Small intestine (tissue), 7 donors: ENCODE results near the gene ST7. TPM values are rescaled to one million over a fixed set of nuclear protein-coding genes. Genes with fewer than 3 reads are reported as not detected.

ENCODE experiments used
- DNase-seq, 2 donors: peaks; one replicate each; pipeline versions ENCODE4 v3.0.0 to v3.0.0-alpha.2; 2013
- FAIRE-seq: peaks from 2 replicates; lab custom pipeline; 2012; peaks lifted over from hg19 to GRCh38; lab: Jason Lieb, UNC
- H3K27ac ChIP-seq, 3 donors: one replicate each; pipeline ENCODE4 v1.5.1; 2013; ENCODE audit warnings: low read length in 2 of 3, mild to moderate bottlenecking in 2 of 3, control low read depth in 1 of 3, inconsistent platforms in 1 of 3, low read depth in 1 of 3, moderate library complexity in 1 of 3
- H3K27me3 ChIP-seq, 3 donors: one replicate each; pipeline ENCODE4 v1.6.1; 2013; ENCODE audit warnings: low read length in 3 of 3, inconsistent platforms in 1 of 3; ENCODE audit not compliant: control insufficient read depth in 3 of 3, insufficient read depth in 3 of 3
- H3K36me3 ChIP-seq, 3 donors: one replicate each; pipeline ENCODE4 v1.6.1; 2013; ENCODE audit warnings: low read length in 3 of 3, inconsistent platforms in 1 of 3, low read depth in 1 of 3, mild to moderate bottlenecking in 1 of 3, moderate library complexity in 1 of 3; ENCODE audit not compliant: control insufficient read depth in 3 of 3, insufficient read depth in 2 of 3
- H3K4me1 ChIP-seq, 3 donors: one replicate each; pipeline ENCODE4 v1.6.1; 2013; ENCODE audit warnings: low read length in 2 of 3, inconsistent platforms in 1 of 3, low read depth in 1 of 3, mild to moderate bottlenecking in 1 of 3, moderate library complexity in 1 of 3; ENCODE audit not compliant: control insufficient read depth in 3 of 3, insufficient read depth in 2 of 3
- H3K4me3 ChIP-seq, 3 donors: one replicate each; pipeline ENCODE4 v1.5.1; 2013; ENCODE audit warnings: low read length in 3 of 3, control low read depth in 1 of 3, inconsistent platforms in 1 of 3, low read depth in 1 of 3, mild to moderate bottlenecking in 1 of 3, moderate library complexity in 1 of 3
- H3K9me3 ChIP-seq, 2 donors: one replicate each; pipeline ENCODE4 v1.6.1; 2013; ENCODE audit warnings: low read depth in 1 of 2, low read length in 1 of 2; ENCODE audit not compliant: control insufficient read depth in 2 of 2, insufficient read depth in 1 of 2
- WGBS, 3 donors: extraction: QIAGEN DNeasy Blood & Tissue Kit; methylation state at CpG; one replicate each; pipeline ENCODE4 v1.1.7; 2013; 5-methylcytosine and 5-hydroxymethylcytosine counted together
- polyA plus RNA-seq, 4 donors: library from polyadenylated mRNA; stranded (reverse) in 3 of 4; unstranded in 1 of 4; fragments of 200-250 nt in 3 of 4; fragments of 120-200 nt in 1 of 4; gene quantifications; one replicate each; pipeline versions ENCODE4 v1.2.1 to v1.2.3, GENCODE V29; 2013
- donor health status: healthy with polysubstance abuse.
- donor health status: control.
- donor health status: control.
- donor health status: Bipolar disorder and iron deficiency.
- donor health status: healthy.

Gene ST7
- polyA plus RNA-seq, 4 donors: 8.3 to 27.7 (median 13.0) TPM

GRCh38 chr7:117278040-117278439 is 324.7 kb downstream of the ST7 start:
- FAIRE-seq (no peak), DNase-seq (no peak)

GRCh38 chr7:117279203-117279602 is 325.9 kb downstream of the ST7 start:
- Histone ChIP-seq H3K4me3 (no peak overlapping the region), H3K4me1 (no peaks in the 10 kb centered on the region), H3K27me3 (peaks cover 0 to 8% (median 0%) of the 10 kb centered on the region in 3 donors), H3K9me3 (no peaks in the 10 kb centered on the region), H3K27ac (no peak overlapping the region), H3K36me3 (no peaks in the 10 kb centered on the region)
- no peak for DNase-seq
- 84 to 91% (median 90%) methylated on average over 2 of the region's 2 CpGs for WGBS, 3 donors
- no peak for FAIRE-seq

More at GRCh38 chr7:117278040-117278439, 324.7 kb downstream of the ST7 start:
- H3K36me3 ChIP-seq: no peaks in the 10 kb centered on the region
- H3K27ac ChIP-seq: no peak overlapping the region
- H3K4me1 ChIP-seq: no peaks in the 10 kb centered on the region
- H3K27me3 ChIP-seq: peaks cover 0 to 8% (median 0%) of the 10 kb centered on the region in 3 donors
- 93 to 95% (median 95%) methylated on average over 10 of the region's 10 CpGs for WGBS, 3 donors
- no peak overlapping the region for H3K4me3 ChIP-seq
- H3K9me3 ChIP-seq: no peaks in the 10 kb centered on the region

Other genes with a start within 250 kb of the ST7 start
- gene CAPZA2, start 90.9 kb upstream of the ST7 start, polyA plus RNA-seq: 100 to 1,000 TPM in 1 of 4 donors, 10 to 100 TPM in 3; 84.6 to 140 (median 91.2) TPM